Right ventricle myocardium superior (tissue), 1 donor: Measurements from ENCODE around the gene ICAM4. TPM values are rescaled to one million over a fixed set of nuclear protein-coding genes. Genes with fewer than 3 reads are reported as not detected.

Experiments
- ATAC-seq: fragments of 200-7000 bp; cut with Tn5 transposase; one replicate; pipeline ENCODE4 v1.9.1; 2020; ENCODE audit warnings: mild to moderate bottlenecking; ENCODE audit not compliant: poor library complexity
- DNase-seq: peaks from one replicate; pipeline ENCODE4 v3.0.0-alpha.2; 2020
- intact Hi-C: fragments of 100-400 bp; cut with DNase I; formaldehyde crosslinking; loops from one replicate; pipeline ENCODE4 v1.11.2; 2022
- total RNA-seq: library from RNA; stranded (reverse); fragmentation: NEBNext Ultra II Directional; extraction: Animal tissue kit (Norgen Biotek cat#: 25700); gene quantifications from one replicate; pipeline ENCODE4 v1.2.1, GENCODE V29; 2021
- donor health status: DM: no; HTN: yes; CAD: no; lungs with severe emphysema.

Gene ICAM4
- total RNA-seq, 1 donor from 2014 or later, result 0.46 TPM

- intact Hi-C loops, result no loop called here
- ATAC-seq (no peak), DNase-seq (no peak)
Observed at GRCh38 chr19:10306327-10306726, 19.6 kb downstream of the ICAM4 start.

GRCh38 chr19:10309423-10309822 lies 22.7 kb downstream of the ICAM4 start, which contains the start of gene ZGLP1:
Gene ZGLP1 (minus strand): TSS chr19:10309815.
- DNase-seq (no peak), ATAC-seq (no peak)
- intact Hi-C loops, result no loop called here

- intact Hi-C loops, result no loop called here
- peak; percentile 95 for DNase-seq
- peak; percentile 95 for ATAC-seq
Observed at GRCh38 chr19:10315335-10316214, 28.8 kb downstream of the ICAM4 start, which contains the start of gene FDX2. Gene FDX2 (minus strand): TSS chr19:10316015. CDS start chr19:10315996, 19 bp downstream.

- DNase-seq (no peak), ATAC-seq (peak; percentile 29)
- intact Hi-C loops, result no loop called here
Observed at GRCh38 chr19:10316229-10317044, 29.7 kb downstream of the ICAM4 start.

- intact Hi-C loops, result no loop called here
- DNase-seq (no peak), ATAC-seq (no peak)
Observed at GRCh38 chr19:10317045-10317856, 30.5 kb downstream of the ICAM4 start.

- no peak for ATAC-seq
- intact Hi-C loops, result no loop called here
- DNase-seq, result no peak
Observed at GRCh38 chr19:10317857-10318462, 31.2 kb downstream of the ICAM4 start.

GRCh38 chr19:10318807-10319682 lies 32.3 kb downstream of the ICAM4 start:
- ATAC-seq (no peak), DNase-seq (no peak)
- intact Hi-C loops, result no loop called here

- no peak for ATAC-seq
- no peak for DNase-seq
Observed at GRCh38 chr19:10320602-10321416, 34.1 kb downstream of the ICAM4 start.

GRCh38 chr19:10321417-10321797 lies 34.7 kb downstream of the ICAM4 start:
- ATAC-seq (no peak), DNase-seq (no peak)
- intact Hi-C loops, result no loop called here

More at GRCh38 chr19:10320602-10321416, 34.1 kb downstream of the ICAM4 start:
- intact Hi-C loops, result no loop called here

GRCh38 chr19:10321874-10322835 lies 35.4 kb downstream of the ICAM4 start:
- intact Hi-C loops, result no loop called here
- no peak for DNase-seq
- no peak for ATAC-seq

- intact Hi-C loops, result no loop called here
- DNase-seq (no peak), ATAC-seq (no peak)
Observed at GRCh38 chr19:10325732-10326131, 39.0 kb downstream of the ICAM4 start.

- no peak for DNase-seq
- intact Hi-C loops, result no loop called here
- ATAC-seq, result no peak
Observed at GRCh38 chr19:10327793-10328192, 41.0 kb downstream of the ICAM4 start.

- DNase-seq (no peak), ATAC-seq (no peak)
- intact Hi-C loops, result no loop called here
Observed at GRCh38 chr19:10328558-10329429, 42.0 kb downstream of the ICAM4 start.

GRCh38 chr19:10329555-10329954 lies 42.8 kb downstream of the ICAM4 start:
- intact Hi-C loops, result no loop called here
- ATAC-seq, result no peak

More at GRCh38 chr19:10329555-10329954, 42.8 kb downstream of the ICAM4 start:
- DNase-seq, result no peak
